ENCODE results near the gene NECTIN4. TPM values are rescaled to one million over a fixed set of nuclear protein-coding genes. Genes with fewer than 3 reads are reported as not detected.

NECTIN4 gene
- total RNA-seq, 1 donor from 2014 or later = 13.6 TPM

DNA sequence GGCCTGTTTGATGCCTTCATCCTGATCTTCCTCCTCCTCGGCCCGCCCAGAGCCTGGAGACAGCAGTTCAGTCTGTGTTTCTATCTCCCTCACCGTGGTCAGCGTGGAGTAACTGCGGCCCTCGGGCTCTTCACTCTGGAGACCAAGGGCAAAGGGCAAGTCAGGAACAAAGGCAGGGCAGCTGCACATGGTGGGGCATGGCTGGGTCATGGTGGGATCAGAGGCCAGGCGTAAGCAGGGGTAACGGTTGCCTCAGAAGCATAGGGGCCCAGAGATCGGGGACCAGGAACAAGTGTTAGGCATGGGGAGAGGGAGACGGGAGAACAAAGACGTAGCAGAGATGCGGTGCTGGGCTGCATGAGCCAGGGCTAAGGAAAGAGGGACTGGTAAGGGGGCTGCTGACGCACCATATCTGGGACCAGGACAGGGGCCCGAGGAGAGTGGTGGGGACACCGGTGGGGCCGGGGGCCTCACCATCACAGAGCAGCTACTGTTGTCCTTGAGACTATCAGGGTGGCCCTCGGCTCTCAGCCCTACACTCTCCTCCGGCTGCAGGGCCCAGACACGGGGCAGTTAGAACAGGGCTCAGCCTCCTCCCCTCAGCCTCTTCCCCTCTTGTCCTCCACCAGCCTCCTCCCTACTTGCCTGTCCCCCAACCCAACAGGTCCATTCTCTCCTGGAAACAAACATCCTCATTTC, 16.5 kb downstream of the NECTIN4 start:
- H3K4me3 ChIP-seq (ENCODE audit: low read depth, low read length) = no peak overlapping the region
- DNase-seq (ENCODE audit: low read depth) = no peak
- H3K27me3 ChIP-seq (ENCODE audit: control insufficient read depth, insufficient read depth, low read length) = no peaks in the 10 kb centered on the region
- H3K36me3 ChIP-seq (ENCODE audit: control insufficient read depth, insufficient read depth, low read length) = no peaks in the 10 kb centered on the region
- TF ChIP-seq, protein P1, sequence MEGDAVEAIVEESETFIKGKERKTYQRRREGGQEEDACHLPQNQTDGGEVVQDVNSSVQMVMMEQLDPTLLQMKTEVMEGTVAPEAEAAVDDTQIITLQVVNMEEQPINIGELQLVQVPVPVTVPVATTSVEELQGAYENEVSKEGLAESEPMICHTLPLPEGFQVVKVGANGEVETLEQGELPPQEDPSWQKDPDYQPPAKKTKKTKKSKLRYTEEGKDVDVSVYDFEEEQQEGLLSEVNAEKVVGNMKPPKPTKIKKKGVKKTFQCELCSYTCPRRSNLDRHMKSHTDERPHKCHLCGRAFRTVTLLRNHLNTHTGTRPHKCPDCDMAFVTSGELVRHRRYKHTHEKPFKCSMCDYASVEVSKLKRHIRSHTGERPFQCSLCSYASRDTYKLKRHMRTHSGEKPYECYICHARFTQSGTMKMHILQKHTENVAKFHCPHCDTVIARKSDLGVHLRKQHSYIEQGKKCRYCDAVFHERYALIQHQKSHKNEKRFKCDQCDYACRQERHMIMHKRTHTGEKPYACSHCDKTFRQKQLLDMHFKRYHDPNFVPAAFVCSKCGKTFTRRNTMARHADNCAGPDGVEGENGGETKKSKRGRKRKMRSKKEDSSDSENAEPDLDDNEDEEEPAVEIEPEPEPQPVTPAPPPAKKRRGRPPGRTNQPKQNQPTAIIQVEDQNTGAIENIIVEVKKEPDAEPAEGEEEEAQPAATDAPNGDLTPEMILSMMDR (IDR thresholded peaks at IDR 0.05; ENCODE audit: insufficient read depth, low read length, poor library complexity, severe bottlenecking) = no peak

DNA sequence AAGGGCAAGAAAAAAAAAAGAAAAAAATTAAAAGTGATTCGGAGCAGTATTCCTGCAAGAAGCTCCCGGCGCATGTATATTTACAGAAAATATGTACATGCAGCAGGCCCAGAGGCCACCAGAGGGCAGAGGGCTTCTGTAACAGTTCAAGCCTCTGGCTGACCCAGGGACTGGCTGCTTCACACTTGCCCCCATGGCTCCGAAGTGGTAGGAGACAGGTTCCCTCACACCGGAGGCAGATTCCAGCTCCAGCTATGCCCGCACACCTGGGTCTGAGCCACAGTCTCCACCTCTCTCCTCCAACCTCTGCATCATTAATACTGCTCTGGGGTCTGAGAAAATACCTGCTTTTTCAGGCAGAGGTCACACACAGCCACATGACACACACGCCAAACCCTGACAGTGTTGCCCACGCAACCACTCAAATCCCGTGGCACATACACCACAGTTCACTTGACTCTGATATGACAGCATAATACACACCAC, 17.4 kb downstream of the NECTIN4 start:
- TF ChIP-seq, protein P1 (IDR thresholded peaks at IDR 0.05; ENCODE audit: insufficient read depth, low read length, poor library complexity, severe bottlenecking) = peak; percentile 40
- Histone ChIP-seq H3K4me3 (ENCODE audit: low read depth, low read length) (no peak overlapping the region), H3K36me3 (ENCODE audit: control insufficient read depth, insufficient read depth, low read length) (no peaks in the 10 kb centered on the region), H3K27me3 (ENCODE audit: control insufficient read depth, insufficient read depth, low read length) (no peaks in the 10 kb centered on the region)
- DNase-seq (ENCODE audit: low read depth) = no peak

DNA sequence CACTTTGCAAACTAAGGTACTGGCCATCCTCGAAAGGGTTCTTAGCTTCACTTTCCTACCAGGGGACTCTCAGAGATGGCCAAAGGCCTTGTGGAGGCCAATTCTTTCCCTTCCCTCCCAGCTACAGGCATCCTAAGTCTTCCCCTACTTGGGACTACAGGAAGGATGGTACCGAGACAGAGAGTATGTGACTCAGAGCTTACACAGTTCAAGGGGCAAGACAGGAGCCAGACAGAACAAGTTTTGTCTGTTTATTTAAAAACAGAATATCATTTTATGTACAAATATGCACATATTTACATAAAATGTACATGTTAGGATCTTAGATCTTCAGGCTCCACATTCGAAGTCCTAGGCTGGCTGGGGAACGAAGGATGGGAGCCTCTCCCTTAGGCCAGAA, 18.6 kb downstream of the NECTIN4 start:
- Histone ChIP-seq H3K4me3 (ENCODE audit: low read depth, low read length) (no peak overlapping the region), H3K27me3 (ENCODE audit: control insufficient read depth, insufficient read depth, low read length) (no peaks in the 10 kb centered on the region), H3K36me3 (ENCODE audit: control insufficient read depth, insufficient read depth, low read length) (no peaks in the 10 kb centered on the region)
- TF ChIP-seq, protein P1 (IDR thresholded peaks at IDR 0.05; ENCODE audit: insufficient read depth, low read length, poor library complexity, severe bottlenecking) = no peak
- no peak for DNase-seq (ENCODE audit: low read depth)

DNA sequence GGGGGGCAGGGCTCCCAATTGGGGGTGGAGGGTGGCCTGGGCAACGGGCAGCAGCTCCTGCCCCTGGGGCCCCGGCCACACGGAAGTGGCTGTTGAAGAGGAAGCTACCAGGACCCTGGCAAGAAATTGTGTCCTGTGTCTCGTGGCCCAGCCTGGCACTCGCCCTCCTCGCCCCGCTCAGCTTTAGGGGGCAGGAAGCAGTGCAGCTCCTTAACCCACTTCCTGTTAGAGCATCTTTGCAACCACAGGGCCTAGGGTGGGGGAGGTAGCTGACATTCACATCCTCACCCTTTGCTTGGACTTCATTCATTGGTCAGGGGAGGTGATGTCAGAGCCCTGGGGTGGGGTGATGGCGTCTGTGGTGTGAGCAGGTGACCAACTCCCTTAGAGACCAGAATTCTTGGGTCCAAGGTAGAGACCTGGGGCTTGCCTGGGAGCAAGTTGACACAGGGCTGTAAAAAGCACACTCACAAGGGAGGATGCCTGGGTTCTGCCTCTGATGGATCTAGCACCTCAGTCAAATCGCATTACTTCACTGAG, 19.6 kb downstream of the NECTIN4 start, which contains the start of gene ARHGAP30:
Gene ARHGAP30 (minus strand): TSS at position 161 of the 540 bp plus-strand sequence. CDS start 267 bp downstream, outside the sequence.
- TF ChIP-seq, protein P1 (IDR thresholded peaks at IDR 0.05; ENCODE audit: insufficient read depth, low read length, poor library complexity, severe bottlenecking) = no peak
- Histone ChIP-seq H3K36me3 (ENCODE audit: control insufficient read depth, insufficient read depth, low read length) (no peaks in the 10 kb centered on the region), H3K4me3 (ENCODE audit: low read depth, low read length) (no peak within 1 kb of the TSS), H3K27me3 (ENCODE audit: control insufficient read depth, insufficient read depth, low read length) (no peaks in the 10 kb centered on the region)
- DNase-seq (ENCODE audit: low read depth) = no peak

DNA sequence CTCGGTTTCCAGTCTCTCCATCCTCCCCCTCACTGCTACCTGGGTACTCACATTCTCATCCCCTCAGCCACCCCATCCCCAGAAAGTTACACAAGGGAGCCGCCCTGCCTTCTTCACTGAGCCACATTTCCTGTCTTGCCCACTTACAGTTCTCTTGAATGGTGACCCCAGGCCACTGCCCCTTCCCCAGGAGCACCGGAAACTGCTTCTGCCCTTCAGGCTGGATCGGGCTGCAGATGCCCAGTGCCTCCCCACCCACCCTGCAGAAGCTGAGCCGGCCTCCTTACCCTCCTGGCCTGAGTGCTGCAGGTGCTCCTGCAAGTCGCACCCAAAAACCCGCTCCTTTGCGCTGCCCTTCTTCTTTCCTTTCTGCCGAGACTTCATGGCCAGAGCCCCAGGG, 20.1 kb downstream of the NECTIN4 start:
- H3K36me3 ChIP-seq (ENCODE audit: control insufficient read depth, insufficient read depth, low read length) = no peaks in the 10 kb centered on the region
- no peaks in the 10 kb centered on the region for H3K27me3 ChIP-seq (ENCODE audit: control insufficient read depth, insufficient read depth, low read length)
- H3K4me3 ChIP-seq (ENCODE audit: low read depth, low read length) = no peak overlapping the region
- DNase-seq (ENCODE audit: low read depth) = no peak
- TF ChIP-seq, protein P1 (IDR thresholded peaks at IDR 0.05; ENCODE audit: insufficient read depth, low read length, poor library complexity, severe bottlenecking) = no peak

All from kidney epithelial cell (primary cell).